GM12891 (cell line): ENCODE measurements around the gene PDZD2.

ENCODE experiments used
- POLR2A ChIP-seq: IDR thresholded peaks from 2 replicates; pipeline ENCODE4 v1.6.1; 2011; ENCODE audit warnings: low read depth, low read length, control low read depth
- POLR2AphosphoS5 ChIP-seq: IDR thresholded peaks from 2 replicates; pipeline ENCODE4 v1.6.1; 2011; ENCODE audit warnings: low read depth, low read length, control low read depth
- SPI1 ChIP-seq: IDR thresholded peaks from 2 replicates; pipeline ENCODE4 v1.6.1; 2011; ENCODE audit warnings: low read depth, low read length, control low read depth
- TAF1 ChIP-seq: IDR thresholded peaks from 2 replicates; pipeline ENCODE4 v1.6.1; 2011; ENCODE audit warnings: low read depth, low read length, control low read depth

- no peak for TF ChIP-seq POLR2AphosphoS5
- no peak for TF ChIP-seq POLR2A
- no peak for TF ChIP-seq SPI1
- no peak for TF ChIP-seq TAF1
Measured at GRCh38 chr5:31924005-31924404, 285.1 kb downstream of the PDZD2 start.
